GM12865 (cell line): ENCODE measurements around the gene BCL3.

ENCODE experiments used
- DNase-seq: peaks from one replicate; pipeline ENCODE4 v3.0.0; 2010; ENCODE audit warnings: low read depth
- H3K4me3 ChIP-seq: 2 replicates; pipeline ENCODE4 v1.5.1; 2011; ENCODE audit warnings: mild to moderate bottlenecking, low read depth, low read length, control low read depth
- TF ChIP-seq, protein P1 (sequence below): IDR thresholded peaks from 2 replicates; pipeline ENCODE4 v1.5.1; 2011; ENCODE audit warnings: low read length, control low read depth, low read depth, inconsistent platforms; ENCODE audit not compliant: insufficient read depth; ENCODE audit errors: missing control alignments

The BCL3 gene

DNA sequence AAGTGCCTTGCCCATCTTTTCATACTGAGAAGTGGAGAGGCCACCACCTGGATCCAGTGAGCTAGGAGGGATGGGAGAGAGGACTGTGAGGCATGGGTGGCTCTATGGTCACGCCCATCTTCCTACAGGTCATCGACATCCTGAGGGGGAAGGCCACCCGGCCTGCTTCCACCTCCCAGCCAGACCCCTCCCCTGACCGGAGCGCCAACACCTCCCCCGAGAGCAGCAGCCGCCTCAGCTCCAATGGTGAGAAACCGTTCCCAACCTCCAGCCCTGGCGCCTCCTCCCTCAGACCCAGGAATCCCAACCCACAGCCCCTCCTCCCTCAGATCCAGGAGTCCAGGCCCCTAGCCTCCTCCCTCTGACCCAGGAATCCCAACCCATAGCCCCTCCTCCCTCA lies 10.1 kb downstream of the BCL3 start:
- TF ChIP-seq, protein P1, sequence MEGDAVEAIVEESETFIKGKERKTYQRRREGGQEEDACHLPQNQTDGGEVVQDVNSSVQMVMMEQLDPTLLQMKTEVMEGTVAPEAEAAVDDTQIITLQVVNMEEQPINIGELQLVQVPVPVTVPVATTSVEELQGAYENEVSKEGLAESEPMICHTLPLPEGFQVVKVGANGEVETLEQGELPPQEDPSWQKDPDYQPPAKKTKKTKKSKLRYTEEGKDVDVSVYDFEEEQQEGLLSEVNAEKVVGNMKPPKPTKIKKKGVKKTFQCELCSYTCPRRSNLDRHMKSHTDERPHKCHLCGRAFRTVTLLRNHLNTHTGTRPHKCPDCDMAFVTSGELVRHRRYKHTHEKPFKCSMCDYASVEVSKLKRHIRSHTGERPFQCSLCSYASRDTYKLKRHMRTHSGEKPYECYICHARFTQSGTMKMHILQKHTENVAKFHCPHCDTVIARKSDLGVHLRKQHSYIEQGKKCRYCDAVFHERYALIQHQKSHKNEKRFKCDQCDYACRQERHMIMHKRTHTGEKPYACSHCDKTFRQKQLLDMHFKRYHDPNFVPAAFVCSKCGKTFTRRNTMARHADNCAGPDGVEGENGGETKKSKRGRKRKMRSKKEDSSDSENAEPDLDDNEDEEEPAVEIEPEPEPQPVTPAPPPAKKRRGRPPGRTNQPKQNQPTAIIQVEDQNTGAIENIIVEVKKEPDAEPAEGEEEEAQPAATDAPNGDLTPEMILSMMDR: no peak
- no peak overlapping the region for H3K4me3 ChIP-seq
- DNase-seq: no peak

DNA sequence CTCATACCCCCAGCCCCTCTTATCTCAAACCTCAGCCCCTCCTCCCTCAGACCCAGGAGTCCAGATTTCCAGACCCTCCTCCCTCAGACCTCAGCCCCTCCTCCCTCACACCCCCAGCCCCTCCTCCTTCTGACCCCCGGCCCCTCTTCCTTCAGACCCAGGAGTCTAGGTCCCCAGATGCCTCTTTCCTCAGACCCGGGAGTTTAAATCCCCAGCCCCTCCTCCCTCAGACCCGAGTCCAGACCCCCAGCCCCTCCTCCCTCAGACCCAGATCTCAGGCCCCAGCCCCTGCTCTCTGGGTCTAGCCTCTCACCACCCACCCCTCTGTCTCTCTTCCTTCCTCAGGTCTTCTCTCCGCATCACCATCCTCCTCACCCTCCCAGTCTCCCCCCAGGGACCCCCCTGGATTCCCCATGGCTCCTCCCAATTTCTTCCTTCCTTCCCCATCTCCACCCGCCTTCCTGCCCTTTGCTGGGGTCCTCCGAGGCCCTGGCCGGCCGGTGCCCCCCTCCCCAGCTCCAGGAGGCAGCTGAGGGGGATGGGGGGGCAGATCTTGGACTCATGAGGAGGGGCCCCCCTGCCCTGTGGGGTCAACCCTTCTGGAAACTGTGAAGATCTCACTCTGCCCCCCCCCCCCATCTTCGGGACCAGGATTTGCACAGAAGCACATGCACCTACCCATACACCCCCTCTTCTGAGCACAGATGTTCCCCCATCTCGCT lies 10.7 kb downstream of the BCL3 start:
- DNase-seq: no peak
- H3K4me3 ChIP-seq: no peak overlapping the region
- TF ChIP-seq, protein P1: no peak

DNA sequence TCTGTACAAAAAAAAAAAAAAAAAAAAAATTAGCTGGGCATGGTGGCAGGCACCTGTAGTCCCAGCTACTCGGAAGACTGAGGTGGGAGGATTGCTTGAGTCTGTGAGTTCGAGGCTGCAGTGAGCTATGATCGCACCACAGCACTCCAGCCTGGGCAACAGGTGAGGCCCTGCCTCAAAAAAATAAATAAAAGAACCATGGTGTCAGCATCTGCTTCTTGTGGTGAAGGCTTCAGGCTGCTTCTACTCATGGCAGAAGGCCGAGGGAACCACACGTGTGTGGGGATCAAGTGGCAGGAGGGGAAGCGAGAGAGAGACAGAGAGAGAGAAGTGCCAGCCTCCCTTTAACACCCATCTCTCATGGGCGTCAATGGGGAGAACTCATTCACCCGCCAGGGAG lies 13.5 kb downstream of the BCL3 start:
- DNase-seq: no peak
- TF ChIP-seq, protein P1: no peak
- H3K4me3 ChIP-seq: no peak overlapping the region

DNA sequence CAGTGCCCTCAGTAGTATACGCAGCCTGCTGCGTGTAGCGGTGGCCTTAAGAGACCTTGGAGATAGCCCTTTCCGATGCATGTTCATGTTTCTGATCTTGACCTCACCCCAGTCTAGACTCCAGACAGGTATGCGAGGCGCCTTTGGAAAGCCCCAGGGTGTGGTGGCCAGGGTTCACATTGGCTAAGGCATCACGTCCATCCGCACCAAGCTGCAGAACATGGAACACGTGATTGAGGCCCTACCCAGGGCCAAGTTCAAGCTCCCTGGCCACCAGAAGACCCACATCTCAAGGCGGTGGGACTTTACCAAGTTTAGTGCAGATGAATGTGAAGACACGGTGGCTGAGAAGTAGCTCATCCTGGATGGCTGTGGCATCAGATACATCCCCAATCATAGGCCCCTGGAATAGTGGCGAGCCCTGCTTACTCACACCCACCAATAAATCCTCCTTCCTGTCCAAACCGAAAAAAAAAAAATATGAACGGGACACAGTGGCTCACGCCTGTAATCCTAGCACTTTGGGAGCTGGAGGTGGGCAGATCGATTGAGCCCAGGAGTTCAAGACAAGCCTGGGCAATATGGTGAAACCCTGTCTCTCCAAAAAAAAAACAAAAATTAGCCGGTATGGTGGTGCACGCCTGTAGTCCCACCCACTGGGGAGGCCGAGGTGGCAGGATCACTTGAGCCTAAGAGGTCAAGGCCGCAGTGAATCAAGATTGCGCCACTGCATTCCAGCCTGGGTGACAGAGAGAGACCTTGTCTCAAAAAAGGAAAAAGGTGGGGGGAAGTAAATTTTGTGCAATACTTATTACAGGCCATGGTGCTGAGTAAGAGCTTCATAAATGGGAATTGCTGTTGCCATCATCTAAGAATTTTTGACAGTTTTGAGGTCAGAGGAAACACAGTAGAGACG lies 16.8 kb downstream of the BCL3 start:
- TF ChIP-seq, protein P1: no peak
- no peak for DNase-seq
- no peak overlapping the region for H3K4me3 ChIP-seq

DNA sequence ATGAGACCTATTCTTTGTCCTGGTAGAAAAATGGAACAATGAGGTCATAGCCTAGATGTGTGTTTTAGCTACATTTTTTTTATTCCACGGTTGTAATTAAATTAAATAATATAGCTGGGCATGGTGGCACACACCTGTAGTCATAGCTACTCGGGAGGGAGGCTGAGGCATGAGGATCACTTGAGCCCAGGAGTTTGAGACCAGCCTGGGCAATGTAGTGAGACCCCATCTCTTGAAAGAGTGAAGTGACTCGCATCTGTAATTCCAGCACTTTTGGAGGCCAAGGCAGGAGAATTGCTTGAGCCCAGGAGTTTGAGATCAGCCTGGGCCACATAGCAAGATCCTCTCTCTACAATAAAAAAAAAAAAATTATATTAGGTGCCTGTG lies 17.4 kb downstream of the BCL3 start:
- H3K4me3 ChIP-seq: no peak overlapping the region
- TF ChIP-seq, protein P1: no peak
- DNase-seq: no peak

DNA sequence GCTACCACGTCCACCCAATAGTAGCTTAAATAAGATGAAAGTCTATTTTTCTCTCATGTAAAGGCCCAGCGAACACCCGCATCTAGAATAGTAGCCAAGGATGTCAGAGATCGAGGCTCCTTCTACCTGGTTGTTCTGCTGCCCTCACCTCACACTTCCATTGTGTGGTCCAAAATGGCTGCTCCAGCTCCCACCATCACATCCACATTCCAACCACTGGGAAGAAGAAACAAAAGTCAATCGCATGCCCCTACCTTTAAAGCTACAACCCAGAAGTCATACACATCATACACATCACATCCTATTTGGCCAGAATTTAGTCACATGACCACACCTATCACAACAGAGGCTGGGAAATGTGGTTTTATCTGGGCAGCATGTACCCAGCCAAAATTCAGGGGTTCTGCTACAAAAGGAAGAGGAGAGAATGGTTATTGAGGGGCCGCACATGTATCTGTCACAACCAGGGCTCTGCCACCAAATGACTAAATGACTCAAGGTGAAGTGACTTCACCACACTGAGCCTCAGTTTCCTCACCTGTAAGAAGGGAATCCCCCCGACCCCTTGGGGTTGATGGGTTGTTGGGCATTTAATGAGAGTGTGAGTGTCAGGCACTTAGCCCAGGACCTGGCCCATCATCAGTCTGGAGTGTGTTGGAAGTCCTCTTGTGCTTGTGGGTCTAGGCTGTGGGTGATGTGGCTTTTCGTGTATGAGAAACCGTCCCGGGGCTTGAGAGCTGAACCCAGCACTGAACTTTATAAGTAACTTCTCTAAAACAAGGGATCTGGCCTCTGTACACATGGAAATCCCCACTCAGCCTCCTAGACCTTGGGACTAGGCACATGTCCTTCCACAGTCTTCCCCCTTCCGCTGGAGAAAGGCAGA lies 19.0 kb downstream of the BCL3 start:
- peak; percentile 44 for DNase-seq
- TF ChIP-seq, protein P1: no peak
- H3K4me3 ChIP-seq: no peak overlapping the region
